Epithelial cell of esophagus (primary cell): ENCODE measurements around the gene IRS2.

Source experiments
- DNase-seq: peaks from one replicate; pipeline ENCODE4 v3.0.0; 2010; ENCODE audit warnings: low read depth
- H3K4me3 ChIP-seq: 2 replicates; pipeline ENCODE4 v1.5.1; 2011; ENCODE audit warnings: mild to moderate bottlenecking, low read length, control low read depth
- TF ChIP-seq, protein P1 (sequence below): IDR thresholded peaks from 2 replicates; pipeline ENCODE4 v1.5.1; 2011; ENCODE audit warnings: low read depth, mild to moderate bottlenecking, low read length, control low read depth, inconsistent platforms; ENCODE audit not compliant: insufficient read depth; ENCODE audit errors: missing control alignments

Gene IRS2

DNA sequence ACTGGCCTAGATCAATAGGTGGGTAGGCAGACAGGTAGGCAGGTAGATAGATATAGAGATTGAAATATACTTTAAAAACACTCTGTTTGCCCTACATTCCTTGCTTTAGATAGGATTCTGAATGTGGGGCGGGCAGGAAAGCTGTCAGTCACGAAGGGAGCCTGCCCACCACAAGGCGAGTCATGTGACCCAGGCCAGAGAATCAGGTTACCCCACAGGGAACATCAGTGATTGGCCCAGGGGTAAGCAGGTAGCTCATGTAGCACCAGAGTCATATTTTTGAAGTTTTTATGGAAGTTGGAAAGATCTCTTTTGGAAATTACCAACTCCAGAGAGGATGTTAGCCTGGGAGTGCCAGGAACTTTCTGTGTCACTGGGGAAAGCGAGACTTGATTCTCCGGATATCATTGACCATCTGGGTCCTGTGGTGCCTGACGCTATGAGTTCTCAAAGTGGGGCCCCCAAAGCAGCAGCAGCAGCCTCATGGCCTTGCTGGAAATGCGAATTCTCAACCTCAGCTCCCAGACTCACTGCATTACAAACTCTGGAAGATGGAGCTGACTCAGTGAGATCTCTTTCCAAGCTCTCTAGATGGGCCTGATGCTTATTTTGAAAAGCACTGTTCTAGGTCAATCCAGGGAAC lies 60.3 kb downstream of the IRS2 start:
- no peak overlapping the region for H3K4me3 ChIP-seq
- TF ChIP-seq, protein P1, sequence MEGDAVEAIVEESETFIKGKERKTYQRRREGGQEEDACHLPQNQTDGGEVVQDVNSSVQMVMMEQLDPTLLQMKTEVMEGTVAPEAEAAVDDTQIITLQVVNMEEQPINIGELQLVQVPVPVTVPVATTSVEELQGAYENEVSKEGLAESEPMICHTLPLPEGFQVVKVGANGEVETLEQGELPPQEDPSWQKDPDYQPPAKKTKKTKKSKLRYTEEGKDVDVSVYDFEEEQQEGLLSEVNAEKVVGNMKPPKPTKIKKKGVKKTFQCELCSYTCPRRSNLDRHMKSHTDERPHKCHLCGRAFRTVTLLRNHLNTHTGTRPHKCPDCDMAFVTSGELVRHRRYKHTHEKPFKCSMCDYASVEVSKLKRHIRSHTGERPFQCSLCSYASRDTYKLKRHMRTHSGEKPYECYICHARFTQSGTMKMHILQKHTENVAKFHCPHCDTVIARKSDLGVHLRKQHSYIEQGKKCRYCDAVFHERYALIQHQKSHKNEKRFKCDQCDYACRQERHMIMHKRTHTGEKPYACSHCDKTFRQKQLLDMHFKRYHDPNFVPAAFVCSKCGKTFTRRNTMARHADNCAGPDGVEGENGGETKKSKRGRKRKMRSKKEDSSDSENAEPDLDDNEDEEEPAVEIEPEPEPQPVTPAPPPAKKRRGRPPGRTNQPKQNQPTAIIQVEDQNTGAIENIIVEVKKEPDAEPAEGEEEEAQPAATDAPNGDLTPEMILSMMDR, result no peak
- no peak for DNase-seq

DNA sequence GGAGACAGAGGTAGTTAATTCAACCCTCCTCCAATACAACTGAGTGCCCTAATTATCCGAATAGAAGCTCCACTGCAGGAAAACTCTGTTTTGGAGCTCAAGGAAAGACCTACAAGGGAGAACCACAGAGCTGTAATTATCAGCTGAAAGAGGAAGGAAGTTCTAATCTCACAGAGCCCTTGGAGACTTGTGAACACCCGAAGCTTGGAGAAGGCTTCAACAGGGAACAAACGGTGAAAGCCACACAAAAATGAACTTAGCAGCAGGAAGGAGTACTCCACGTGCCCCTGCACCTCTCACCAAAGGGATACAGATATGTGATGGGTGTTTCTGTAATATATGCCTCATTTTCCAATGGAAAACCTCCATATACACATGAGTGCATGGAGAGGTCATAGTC lies 61.1 kb downstream of the IRS2 start:
- DNase-seq, result no peak
- TF ChIP-seq, protein P1, result no peak
- H3K4me3 ChIP-seq, result no peak overlapping the region

DNA sequence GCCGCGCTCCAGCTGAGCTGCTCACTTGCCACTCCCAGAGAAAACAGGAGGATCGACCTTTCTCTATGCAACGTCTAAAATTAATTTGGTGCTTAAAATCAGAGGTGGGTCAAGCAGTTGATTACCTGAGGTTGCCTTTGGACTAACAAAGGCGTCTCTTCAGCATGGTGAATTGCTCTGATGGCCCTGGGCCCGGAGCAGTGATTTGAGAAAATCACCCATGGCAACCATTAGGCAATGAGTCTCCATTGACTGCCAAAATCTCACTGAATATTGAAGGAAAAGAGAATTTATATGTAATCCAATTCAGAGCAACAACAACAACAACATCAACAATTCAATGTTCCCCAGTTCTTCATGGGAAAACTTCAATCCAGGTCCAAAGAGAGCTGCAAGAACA lies 61.8 kb downstream of the IRS2 start:
- no peak overlapping the region for H3K4me3 ChIP-seq
- TF ChIP-seq, protein P1, result no peak
- no peak for DNase-seq

DNA sequence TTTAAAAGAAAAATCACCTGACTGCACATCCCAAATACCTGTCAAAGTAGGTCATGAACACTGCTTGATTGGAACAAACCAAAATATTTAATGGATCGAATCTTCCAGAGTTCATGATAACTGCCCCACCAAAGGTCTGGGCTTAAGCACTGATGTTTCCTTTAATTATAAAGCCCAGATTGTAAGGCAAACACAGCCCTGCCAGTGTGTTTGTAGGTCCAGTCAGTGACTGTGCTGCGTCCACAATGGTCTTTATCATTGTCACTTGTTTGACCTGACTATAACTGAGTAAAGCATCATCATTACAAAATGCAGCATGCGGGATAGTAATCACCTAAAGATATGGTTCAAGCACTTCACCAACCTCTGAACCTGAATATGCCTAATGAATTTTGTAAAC lies 63.3 kb downstream of the IRS2 start:
- no peak overlapping the region for H3K4me3 ChIP-seq
- TF ChIP-seq, protein P1, result no peak
- no peak for DNase-seq

DNA sequence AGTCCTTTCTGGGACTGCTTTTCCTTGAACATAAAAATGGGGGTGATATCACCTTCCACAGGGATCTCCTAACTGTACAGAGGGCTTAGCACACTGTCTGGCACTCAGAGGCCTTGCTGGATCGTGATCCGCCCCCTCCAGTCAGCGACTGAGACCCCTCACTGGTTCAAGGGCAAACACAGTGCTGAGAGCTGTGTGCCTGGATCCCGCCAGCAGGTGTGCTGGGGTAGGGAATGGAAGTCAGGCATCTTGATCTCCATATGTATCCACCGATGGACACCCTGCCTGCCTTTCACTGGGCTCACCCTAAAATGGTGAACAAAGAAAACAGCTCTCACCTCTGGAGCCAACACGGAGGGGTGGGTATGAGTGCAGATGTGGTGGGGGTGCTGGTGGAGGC lies 64.3 kb downstream of the IRS2 start:
- TF ChIP-seq, protein P1, result no peak
- no peak overlapping the region for H3K4me3 ChIP-seq
- no peak for DNase-seq

DNA sequence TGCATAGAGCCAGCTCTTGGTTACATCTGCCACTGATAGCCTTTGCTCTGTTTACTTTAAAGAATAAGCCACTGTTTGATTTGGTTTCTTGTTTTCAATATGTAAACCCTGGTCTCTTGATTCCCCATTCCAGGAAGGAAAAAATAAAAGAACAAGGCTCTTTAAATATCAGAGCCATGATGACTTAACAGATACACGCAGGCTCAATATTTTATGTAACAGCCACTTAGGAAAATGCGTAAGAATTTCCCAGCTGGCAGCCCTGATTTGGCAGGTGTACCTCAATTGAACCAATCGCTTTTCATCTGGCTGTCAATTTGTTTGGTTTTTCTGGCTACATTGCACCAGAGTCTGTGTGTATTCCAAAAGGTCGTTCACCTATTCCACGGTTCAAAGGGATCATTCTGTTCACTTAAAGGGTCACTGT lies 65.6 kb downstream of the IRS2 start:
- no peak for DNase-seq
- TF ChIP-seq, protein P1, result no peak

DNA sequence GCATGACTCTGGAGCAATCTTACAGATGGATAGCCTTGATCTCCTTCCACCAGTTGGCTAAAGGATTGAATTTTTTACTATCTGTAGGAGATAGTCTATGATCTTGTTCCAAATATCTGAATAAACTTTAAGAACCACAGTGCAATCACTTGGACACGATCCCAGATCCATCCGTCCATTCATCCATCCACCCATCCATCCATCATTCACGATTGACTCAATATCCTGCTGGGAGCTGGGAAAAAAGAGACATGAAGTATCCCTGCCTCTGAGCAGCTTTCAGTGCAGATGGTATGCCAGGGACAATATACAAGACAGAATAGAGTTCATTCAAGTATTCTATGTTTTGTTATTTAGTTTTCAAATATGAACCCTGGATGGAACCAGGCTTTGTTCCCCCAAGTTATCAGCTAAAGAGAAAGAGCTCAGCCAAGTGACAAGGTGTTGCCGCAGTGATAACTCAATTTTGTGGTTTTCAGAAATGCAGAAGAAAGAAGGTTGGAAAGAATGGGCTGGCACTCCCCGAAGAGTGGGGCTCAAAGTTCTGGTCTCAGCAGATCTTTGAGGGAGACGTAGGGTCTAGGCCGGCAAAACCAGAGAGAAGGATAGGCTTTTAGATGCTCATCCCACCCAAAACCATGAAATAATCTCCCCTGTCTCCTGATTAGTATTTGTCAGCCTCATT lies 66.3 kb downstream of the IRS2 start:
- DNase-seq, result no peak
- TF ChIP-seq, protein P1, result no peak
- no peak overlapping the region for H3K4me3 ChIP-seq

More for the DNA sequence above, 65.6 kb downstream of the IRS2 start:
- H3K4me3 ChIP-seq, result no peak overlapping the region
